RWPE2 (cell line): ENCODE results near the gene PRRX1.

Experiments used
- ATAC-seq: fragments of 200-7000 bp; cut with Tn5 transposase; 3 replicates; pipeline ENCODE4 v1.9.1; 2021; ENCODE audit warnings: low read depth
- DNase-seq: peaks from one replicate; pipeline ENCODE4 v3.0.0-alpha.2; 2020; ENCODE audit warnings: low spot score
- H3K27ac ChIP-seq: fragments of 450-650 bp; 2 replicates; pipeline ENCODE4 v1.5.1; 2017; ENCODE audit warnings: mild to moderate bottlenecking; ENCODE audit not compliant: poor library complexity, severe bottlenecking
- H3K27me3 ChIP-seq: fragments of 250-450 bp; sonication (Bioruptor Pico); 2 replicates; pipeline ENCODE4 v1.5.1; 2021; ENCODE audit warnings: mild to moderate bottlenecking, moderate library complexity; ENCODE audit not compliant: insufficient read depth, poor library complexity, severe bottlenecking
- H3K36me3 ChIP-seq: fragments of 250-450 bp; sonication (Bioruptor Pico); 2 replicates; pipeline ENCODE4 v1.5.1; 2020; ENCODE audit warnings: low read depth, mild to moderate bottlenecking, moderate library complexity
- H3K4me1 ChIP-seq: fragments of 250-450 bp; sonication (Bioruptor Pico); 2 replicates; pipeline ENCODE4 v1.5.1; 2021; ENCODE audit warnings: mild to moderate bottlenecking, moderate library complexity; ENCODE audit not compliant: insufficient read depth, poor library complexity, severe bottlenecking
- H3K4me3 ChIP-seq: fragments of 250-450 bp; sonication (Bioruptor Pico); 2 replicates; pipeline ENCODE4 v1.5.1; 2021; ENCODE audit warnings: mild to moderate bottlenecking, moderate library complexity; ENCODE audit not compliant: severe bottlenecking
- H3K9me3 ChIP-seq: fragments of 250-450 bp; sonication (Bioruptor Pico); 2 replicates; pipeline ENCODE4 v1.5.1; 2021; ENCODE audit warnings: mild to moderate bottlenecking, moderate library complexity; ENCODE audit not compliant: severe bottlenecking
- CTCF ChIP-seq: fragments of 450-650 bp; IDR thresholded peaks from one replicate; pipeline ENCODE4 v1.5.1; 2017; ENCODE audit warnings: mild to moderate bottlenecking, moderate library complexity; ENCODE audit not compliant: poor library complexity, severe bottlenecking

The PRRX1 gene

GRCh38 chr1:170742600-170742999, 78.7 kb downstream of the PRRX1 start:
- Histone ChIP-seq H3K9me3 (no peaks in the 10 kb centered on the region), H3K27ac (no peak overlapping the region), H3K36me3 (no peaks in the 10 kb centered on the region), H3K4me1 (no peaks in the 10 kb centered on the region), H3K27me3 (no peaks in the 10 kb centered on the region), H3K4me3 (no peak overlapping the region)
- no peak for ATAC-seq
- TF ChIP-seq CTCF, result no peak
- no peak for DNase-seq

GRCh38 chr1:170743083-170743482, 79.2 kb downstream of the PRRX1 start:
- no peak for DNase-seq
- no peak overlapping the region for H3K27ac ChIP-seq
- no peaks in the 10 kb centered on the region for H3K9me3 ChIP-seq
- no peak for TF ChIP-seq CTCF
- H3K27me3 ChIP-seq, result no peaks in the 10 kb centered on the region
- H3K4me3 ChIP-seq, result no peak overlapping the region
- H3K4me1 ChIP-seq, result no peaks in the 10 kb centered on the region
- H3K36me3 ChIP-seq, result no peaks in the 10 kb centered on the region
- no peak for ATAC-seq

GRCh38 chr1:170749549-170749948, 85.6 kb downstream of the PRRX1 start:
- Histone ChIP-seq H3K36me3 (no peaks in the 10 kb centered on the region), H3K4me3 (no peak overlapping the region), H3K27ac (no peak overlapping the region), H3K4me1 (no peaks in the 10 kb centered on the region), H3K27me3 (no peaks in the 10 kb centered on the region), H3K9me3 (no peaks in the 10 kb centered on the region)
- TF ChIP-seq CTCF, result no peak
- DNase-seq, result no peak
- no peak for ATAC-seq

GRCh38 chr1:170749959-170750358, 86.0 kb downstream of the PRRX1 start:
- no peaks in the 10 kb centered on the region for H3K4me1 ChIP-seq
- no peak overlapping the region for H3K4me3 ChIP-seq
- H3K27me3 ChIP-seq, result no peaks in the 10 kb centered on the region
- DNase-seq (no peak), ATAC-seq (no peak)
- H3K9me3 ChIP-seq, result no peaks in the 10 kb centered on the region
- no peak for TF ChIP-seq CTCF
- no peaks in the 10 kb centered on the region for H3K36me3 ChIP-seq
- H3K27ac ChIP-seq, result no peak overlapping the region

- H3K36me3 ChIP-seq, result no peaks in the 10 kb centered on the region
- H3K9me3 ChIP-seq, result no peaks in the 10 kb centered on the region
- DNase-seq (no peak), ATAC-seq (no peak)
- H3K4me1 ChIP-seq, result no peaks in the 10 kb centered on the region
- H3K27me3 ChIP-seq, result no peaks in the 10 kb centered on the region
- no peak for TF ChIP-seq CTCF
- H3K4me3 ChIP-seq, result no peak overlapping the region
- no peak overlapping the region for H3K27ac ChIP-seq
Observed at GRCh38 chr1:170755795-170756194, 91.9 kb downstream of the PRRX1 start.
